HS-27A (cell line): ENCODE measurements around the gene CCDC187.

Experiments used
- DNase-seq: peaks from one replicate; pipeline ENCODE4 v3.0.0-alpha.2; 2012; ENCODE audit warnings: low read depth, missing footprints

Gene CCDC187

GRCh38 chr9:136311051-136312008, 7.4 kb upstream of the CCDC187 start:
- DNase-seq = no peak

GRCh38 chr9:136310273-136311030, 6.6 kb upstream of the CCDC187 start:
- no peak for DNase-seq

DNA sequence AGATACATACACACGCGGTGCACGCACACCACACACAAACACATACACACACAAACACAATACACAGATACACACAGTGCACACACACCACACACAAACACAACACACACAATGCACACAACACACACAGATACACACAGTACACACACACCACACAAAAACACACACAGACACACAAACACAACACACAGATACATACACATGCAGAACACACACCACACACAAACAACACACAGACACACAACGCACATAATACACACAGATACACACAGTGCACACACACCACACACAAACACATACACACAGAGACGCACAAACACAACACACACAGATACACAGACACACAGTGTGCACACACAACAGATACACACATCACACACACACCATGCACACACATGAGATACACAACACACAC, 5.9 kb upstream of the CCDC187 start:
- DNase-seq = no peak

GRCh38 chr9:136309101-136309801, 5.4 kb upstream of the CCDC187 start:
- no peak for DNase-seq

- DNase-seq = no peak
These were observed 4.8 kb upstream of the CCDC187 start for GRCh38 chr9:136308702-136309053.

- no peak for DNase-seq
These were observed 4.3 kb upstream of the CCDC187 start for GRCh38 chr9:136308006-136308701.

DNA sequence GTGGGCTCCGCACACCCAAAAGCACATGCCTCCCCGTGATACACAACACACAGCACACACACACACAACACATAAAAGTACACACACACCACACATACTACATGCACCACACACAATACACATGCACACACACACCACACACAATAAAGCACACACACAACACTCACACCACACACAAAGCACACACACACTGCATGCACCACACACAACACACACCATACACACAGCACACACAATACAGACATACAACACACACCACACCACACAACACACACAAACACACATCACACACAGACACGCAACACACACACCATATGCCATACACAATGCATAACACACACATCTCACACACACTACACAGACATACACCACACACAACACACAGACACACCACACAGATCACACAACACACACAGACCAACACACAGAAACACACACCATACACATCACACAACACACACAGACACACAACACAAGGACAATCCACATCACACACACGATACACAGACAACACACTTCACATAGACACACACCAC, 3.4 kb upstream of the CCDC187 start:
- DNase-seq = no peak

- no peak for DNase-seq
These were observed 2.6 kb upstream of the CCDC187 start for GRCh38 chr9:136306211-136307208.

DNA sequence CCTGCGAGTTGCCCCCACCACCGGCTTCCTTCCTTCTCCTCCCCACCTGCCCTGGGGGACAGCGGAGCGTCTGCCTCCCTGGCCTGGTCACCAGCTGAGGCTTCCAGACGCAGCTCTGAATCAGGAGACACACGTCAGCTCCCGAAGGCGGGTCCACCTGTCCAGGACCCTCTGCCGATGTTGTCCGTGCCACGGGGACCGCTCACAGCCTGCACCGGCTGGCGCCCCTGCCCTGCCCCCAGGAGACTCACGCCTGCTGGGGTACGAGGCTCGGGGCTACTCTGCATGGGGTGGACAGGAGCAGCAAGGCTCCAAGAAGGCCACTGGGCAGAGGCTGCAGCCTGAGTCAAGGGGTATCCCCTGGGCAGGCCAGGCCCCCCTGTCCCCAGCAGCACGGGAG, 1.9 kb upstream of the CCDC187 start:
- DNase-seq = no peak

DNA sequence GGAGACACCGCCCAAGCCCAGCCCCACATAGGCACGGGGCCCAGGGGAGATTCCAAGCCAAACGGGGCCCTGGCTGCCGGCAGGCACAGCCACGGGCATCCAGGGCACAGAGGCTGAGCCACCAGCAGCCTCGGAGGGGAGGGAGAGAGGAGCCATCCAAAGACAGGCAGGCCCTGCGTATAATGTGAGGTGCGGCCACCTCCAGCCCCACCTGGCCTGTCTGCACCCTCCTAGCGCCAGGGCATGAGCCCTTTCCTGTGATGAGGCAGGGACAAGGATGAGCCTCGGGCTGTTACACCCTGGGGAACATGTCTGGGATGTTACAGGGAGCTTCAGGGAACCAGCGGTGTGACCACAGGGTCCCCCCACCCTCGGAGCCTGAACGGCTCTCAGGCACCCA, 1.1 kb upstream of the CCDC187 start:
- DNase-seq = no peak

GRCh38 chr9:136304456-136304855, 562 bp upstream of the CCDC187 start:
- DNase-seq = no peak

DNA sequence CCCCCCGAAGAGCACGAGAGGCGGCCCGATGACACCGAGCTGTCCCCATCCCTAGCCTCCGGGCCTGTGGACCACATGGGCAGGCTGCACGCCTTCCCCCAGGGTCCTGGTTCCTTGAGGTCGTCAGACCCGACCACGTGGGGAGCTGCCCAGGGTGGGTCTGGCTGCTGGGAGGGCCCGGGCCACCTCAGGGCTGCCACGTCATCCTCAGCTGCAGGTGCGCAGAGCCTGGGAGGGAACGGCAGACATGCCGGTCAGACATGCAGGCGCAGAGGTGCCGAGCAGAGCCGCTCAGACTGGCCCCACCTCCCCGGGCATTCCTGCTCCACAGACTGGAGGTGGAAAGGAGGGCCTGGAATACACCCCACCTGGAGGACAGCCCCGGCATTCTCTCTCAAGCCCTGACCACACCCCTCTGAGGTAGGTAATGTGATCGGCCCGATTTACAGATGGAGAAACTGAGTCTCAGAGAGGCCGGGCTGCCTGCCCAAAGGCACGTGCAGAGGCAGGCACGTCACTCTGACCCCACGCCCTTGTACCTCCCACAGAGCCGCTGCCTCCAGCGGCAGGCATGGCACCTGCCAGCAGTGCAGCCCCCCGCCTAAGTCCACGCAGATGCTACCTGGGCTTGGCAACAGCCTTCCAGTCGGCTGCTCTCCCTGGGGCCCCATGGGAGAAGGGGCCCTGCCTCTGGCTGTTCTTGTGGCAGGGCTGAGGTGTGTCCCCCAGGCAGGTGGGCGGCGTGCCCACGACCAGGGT, 649 bp downstream of the CCDC187 start:
- DNase-seq = no peak

GRCh38 chr9:136302527-136302926, 1.4 kb downstream of the CCDC187 start:
- DNase-seq = no peak

DNA sequence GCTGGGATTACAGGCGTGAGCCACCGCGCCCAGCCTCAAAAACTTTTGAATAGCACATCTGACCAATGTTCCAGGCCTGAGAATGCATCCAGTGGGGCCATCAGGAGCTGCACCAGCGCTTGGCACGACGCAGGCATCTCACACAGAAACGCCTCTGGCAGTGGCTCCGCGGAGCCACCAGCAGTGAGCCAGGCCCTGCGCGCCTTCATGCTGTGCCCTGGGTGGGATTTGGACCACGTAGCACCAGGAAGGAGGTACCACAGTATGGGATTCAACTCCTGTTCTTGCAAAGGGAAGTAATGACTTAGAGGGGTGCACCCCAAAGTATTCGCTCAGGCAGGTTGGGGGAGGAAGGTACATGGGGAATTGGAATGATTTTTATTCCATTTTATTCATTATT, 3.0 kb downstream of the CCDC187 start:
- DNase-seq = no peak

DNA sequence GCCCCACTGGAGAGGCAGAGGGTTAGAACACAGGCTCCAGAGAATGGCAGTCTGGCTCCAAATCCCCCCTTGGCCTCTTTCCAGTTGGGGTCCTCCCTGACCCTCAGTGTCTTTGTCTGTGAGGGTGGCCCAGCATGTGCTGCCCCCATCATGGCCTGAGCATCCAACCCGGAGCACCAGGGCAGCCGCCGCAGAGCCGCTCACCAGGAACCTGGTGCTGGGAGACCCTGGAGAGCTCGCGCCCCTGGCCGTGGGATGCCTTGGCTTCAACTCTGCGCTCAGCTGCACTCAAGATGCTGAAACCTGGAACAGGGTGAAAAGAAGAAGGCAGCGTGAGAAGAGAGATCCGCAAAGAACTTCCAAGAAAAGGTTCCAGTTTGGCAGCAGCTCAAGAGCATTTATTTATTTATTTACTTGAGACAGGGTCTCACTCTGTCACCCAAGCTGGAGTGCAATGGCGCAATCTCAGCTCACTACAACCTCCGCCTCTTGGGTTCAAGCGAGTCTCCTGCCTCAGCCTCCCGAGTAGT, 3.8 kb downstream of the CCDC187 start:
- no peak for DNase-seq

DNA sequence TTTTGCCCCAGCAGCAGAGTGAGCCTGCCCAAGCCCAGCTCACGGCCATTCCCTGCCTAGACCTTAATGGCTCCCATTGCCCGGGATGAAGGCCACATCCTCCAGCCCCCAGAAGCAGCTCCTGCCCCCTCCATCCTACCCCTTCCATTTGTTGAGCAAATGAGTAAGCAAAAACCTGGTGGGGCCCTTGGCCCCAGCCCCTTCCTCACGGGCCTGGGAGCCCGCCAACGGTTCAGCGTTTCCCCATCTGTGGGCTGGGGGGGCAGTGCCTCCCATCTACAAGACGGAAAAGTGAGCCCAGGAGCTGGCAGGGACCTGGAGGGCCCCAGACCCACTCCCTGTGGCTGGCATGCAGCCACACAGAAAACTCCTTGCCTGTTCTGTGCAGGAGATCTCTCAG, 4.4 kb downstream of the CCDC187 start:
- no peak for DNase-seq

DNA sequence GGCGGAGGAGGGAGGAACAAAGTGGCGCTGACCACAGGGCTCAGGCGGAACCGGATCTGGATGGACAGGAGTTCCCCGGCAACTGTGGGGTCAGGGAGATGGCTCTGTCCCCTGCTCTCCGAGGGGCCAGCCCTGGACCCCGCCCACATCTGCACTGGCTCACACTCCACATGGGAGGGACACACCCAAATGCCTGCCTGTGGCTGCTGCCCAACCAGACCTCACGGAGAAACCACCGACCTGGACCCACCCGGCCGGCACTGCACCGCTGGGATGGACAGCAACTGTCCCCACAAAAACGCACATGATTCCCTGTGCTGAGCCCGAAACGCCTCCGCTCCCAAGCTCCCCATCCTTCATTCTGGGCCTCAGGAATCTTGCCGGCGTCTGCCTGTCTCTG, 4.8 kb downstream of the CCDC187 start:
- DNase-seq = no peak

DNA sequence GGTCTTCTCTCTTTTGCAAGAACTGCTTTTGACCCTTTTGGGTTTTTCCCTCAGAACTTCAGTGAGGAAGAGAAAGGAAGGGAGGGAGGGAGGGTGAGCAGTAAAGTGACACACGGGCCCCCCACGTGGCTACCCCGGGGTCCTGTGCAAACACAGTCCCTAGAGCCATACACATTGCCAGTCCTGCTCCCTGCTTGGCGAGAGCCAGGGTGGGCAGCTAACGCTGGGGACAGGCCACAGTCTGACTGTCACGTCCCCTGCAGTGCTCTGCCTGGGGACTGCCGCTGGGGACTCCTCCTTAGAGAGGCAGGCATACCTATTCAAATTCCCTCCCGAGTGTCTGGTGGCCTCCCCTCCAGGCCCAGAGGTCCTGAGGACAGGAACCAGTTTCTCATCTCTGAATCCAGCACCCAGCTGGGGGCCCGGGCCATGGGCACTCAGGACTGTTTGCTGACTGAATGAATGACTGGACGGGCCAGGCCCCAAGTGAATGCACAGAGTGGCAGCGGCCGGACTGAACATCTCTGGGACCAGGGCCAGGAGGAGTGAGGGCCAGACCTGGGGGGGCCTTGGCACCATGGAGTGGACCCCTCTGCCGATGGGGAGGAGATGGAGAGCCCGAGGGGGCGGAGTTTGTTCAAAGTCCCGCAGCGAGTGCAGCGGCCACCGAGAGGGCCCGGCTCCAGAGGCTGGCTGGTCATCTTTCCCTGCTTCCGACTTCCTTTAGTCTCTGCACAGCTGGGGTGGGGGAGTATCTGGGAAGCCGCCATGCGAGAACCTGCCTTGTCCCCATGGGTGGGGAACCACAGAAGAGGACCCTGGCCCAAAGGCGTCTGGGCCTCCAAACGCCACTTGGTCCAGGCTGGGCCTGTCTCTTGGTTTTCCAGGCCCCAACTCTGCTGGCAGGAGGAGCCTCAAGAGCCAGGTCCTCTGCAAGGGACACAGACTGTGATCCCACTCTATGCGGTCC, 5.8 kb downstream of the CCDC187 start:
- no peak for DNase-seq
